NCI-H2029 treated with DMSO at 0.1 percent for 48 hours (cell line): ENCODE data around the gene USP47.

Experiments
- DNase-seq: peaks from one replicate; lab custom pipeline; 2025; lab: John Stamatoyannopoulos, UW

Gene USP47

DNA sequence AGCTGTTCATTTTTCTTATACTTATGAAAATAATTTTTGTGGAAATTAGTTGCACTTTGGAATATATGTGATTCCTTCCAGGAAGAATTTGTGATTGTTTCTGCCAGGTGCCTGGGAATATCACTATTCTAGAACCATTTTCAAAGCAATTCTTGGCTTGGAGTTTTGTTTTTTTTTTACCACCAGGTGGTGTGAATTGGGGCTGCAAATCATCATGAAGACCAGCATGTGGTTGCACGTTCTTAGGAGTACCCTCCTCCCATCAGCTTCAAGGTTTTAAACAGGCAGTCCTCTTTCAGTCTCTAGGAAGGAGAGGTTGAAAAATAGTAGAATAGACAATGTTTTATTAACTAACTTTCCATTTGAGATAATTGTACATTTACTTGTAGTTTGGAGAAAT is 25.9 kb downstream of the USP47 start:
- no peak for DNase-seq

GRCh38 chr11:11871991-11872401 is 30.2 kb downstream of the USP47 start:
- DNase-seq: no peak

DNA sequence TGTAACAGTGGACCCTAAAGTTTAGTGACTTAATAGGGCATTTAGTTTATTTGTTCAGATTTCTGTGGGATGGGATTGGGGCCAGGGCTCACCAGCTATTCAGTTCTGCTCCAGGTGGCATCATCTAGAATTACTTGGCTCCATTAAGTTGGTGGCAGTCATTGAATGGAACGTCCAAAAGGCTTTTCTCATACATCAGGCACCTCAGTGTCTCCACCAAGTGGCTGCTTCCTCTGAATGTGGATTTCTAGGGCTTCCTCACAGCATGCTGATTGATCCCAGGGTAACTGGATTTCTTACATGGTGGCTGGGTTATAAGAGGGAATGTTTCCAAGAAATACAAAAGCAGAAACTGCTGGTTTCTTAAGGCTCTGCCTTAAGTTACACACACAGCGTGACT is 34.7 kb downstream of the USP47 start:
- DNase-seq: peak; percentile 43

DNA sequence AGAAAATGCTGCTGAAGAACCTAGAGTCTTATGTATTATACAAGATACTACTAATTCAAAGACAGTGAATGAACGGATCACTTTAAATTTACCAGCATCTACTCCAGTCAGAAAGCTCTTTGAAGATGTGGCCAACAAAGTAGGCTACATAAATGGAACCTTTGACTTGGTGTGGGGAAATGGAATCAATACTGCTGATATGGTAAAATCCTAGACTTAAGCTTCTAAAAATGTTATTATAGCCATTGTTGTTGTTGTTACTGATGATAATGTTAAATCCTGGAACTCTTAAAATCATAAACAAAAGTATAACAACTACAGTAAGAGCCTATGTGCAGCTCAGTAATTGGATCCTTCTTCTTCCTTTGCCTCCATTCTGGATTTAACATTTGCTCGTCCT is 38.4 kb downstream of the USP47 start:
- no peak for DNase-seq

DNA sequence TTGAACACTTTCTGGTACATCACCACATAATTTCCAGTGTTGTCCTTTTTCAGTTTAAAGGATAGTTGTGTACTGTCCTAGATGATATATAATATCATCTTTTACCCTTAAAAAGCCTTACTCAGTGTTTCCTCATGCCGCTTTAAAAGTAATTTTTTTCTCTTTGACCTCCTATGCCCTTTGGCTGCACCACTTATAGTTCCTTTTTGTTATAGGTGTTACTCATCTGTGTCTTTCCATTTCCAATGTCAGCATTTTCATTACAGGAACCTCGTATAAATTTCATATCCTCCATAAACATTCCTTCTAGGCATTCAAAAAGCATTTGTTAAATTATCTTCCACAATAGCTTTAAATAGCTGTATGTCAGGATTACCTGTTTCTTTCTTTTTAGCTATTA is 40.8 kb downstream of the USP47 start:
- no peak for DNase-seq

GRCh38 chr11:11884351-11884750 is 42.6 kb downstream of the USP47 start:
- DNase-seq: no peak

GRCh38 chr11:11884774-11885481 is 43.2 kb downstream of the USP47 start:
- no peak for DNase-seq

DNA sequence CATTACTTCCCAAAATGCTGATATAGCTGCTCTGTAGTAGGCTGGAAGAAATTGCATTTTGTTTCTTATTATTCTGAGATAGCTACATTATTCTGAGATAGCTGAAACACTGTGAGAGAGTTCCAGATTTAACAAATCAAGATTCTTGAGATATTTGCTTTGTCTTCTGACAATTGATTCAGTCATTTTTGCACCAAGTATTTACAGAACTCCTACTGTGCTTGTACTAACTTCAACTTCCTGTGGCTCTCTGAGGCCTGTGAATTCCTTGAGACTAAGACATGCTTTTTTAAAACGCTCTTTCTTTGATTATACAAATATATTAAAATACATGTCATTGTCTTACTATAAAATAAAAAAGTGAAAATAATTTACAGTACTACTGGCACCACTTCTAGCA is 52.7 kb downstream of the USP47 start:
- DNase-seq: no peak

DNA sequence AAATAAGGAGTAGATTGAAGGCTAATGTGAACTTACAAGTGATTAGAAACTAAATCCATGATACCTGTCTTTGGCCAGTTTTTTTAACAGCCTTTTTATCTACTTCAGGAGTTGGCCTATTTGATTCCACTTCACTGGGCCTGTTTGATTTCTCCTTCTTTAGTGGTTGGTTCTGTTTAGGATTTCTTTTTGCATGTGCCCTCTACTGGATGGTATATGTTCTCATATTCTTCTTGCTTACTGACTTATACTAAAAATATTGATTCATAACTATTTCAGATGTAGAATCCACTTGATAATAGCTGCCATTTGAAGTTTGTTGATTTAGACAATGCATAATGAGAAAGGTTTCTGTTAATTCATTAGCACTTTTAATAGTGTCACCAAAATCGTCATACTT is 53.9 kb downstream of the USP47 start:
- no peak for DNase-seq

DNA sequence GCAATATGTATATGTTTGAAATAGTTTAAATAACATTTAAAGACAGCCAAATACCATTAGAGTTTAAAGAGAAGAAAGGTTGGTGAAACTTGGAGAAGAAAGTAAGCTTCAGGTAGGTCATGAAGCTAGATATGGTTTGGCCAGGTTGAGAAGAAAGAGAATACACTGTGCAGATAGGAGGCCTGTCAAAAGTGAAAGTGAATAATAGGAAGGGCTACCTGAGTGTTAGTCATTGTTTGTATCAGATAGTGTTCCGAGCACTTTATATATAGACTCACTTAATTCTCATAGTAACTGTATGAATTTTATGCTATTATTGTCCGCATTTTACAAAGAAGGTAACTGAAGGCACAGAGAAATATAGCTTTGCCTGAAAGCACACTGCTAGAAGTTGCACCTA is 56.9 kb downstream of the USP47 start:
- DNase-seq: no peak

DNA sequence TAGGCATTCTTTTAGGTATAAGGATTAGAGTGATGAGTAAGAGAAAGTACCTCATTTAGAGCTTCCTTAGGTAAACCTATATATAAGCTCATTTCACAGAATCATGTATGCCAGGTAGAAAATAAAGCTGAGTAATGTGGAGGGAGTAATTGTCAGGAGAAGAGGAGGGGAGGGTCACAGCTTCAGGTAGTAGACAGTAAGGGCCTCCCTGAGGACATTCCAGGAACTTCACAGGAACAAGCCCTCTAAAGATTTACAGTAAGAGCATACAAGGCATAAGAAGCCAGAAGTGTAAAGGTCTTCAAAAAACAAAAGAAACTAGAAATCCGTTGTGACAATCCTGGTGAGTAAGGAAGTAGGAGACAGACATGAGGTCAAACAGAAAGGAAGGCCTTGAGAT is 57.6 kb downstream of the USP47 start:
- no peak for DNase-seq

DNA sequence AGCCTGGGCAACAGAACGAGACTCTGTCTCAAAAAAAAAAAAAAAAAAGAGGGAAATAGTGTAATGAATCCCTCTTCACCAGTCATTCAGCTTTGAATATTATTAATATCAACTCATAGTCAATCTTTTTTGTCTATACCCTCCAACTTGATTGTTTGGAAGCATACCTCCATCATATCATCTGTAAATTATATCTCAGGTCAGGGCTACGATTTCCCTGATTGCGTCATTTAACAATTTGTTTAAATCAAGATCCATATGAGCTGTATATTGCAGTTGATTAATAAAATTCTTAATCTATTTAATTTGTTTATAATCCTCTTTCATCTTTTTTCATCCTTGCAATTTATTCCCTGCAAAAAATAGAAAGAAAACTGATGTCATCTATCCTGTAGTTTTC is 60.2 kb downstream of the USP47 start:
- DNase-seq: no peak

- no peak for DNase-seq
These were observed 68.0 kb downstream of the USP47 start for GRCh38 chr11:11909727-11910126.

GRCh38 chr11:11910541-11910940 is 68.8 kb downstream of the USP47 start:
- DNase-seq: no peak

- no peak for DNase-seq
These were observed 71.6 kb downstream of the USP47 start for GRCh38 chr11:11913395-11913794.

GRCh38 chr11:11915625-11916024 is 73.9 kb downstream of the USP47 start:
- DNase-seq: no peak

DNA sequence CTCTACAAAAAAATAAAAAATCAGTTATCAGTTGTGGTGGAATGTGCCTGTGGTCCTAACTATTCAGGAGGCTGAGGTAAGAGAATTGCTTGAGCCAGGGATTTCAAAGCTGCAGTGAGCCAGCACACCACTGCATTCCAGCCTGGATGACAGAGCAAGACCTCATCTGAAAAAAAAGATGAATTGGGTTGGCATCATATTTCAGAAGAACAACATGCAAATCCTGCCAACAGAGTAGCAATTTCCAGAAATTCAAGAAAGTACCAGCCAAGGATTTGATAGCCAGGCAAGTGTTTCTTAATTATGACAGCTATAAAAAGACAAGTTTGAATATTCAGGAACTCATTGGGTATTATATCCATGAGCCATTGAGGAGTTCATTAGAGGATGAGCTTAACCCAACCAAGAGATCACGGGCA is 75.2 kb downstream of the USP47 start:
- DNase-seq: no peak

- DNase-seq: no peak
These were observed 82.1 kb downstream of the USP47 start for GRCh38 chr11:11923828-11924227.

DNA sequence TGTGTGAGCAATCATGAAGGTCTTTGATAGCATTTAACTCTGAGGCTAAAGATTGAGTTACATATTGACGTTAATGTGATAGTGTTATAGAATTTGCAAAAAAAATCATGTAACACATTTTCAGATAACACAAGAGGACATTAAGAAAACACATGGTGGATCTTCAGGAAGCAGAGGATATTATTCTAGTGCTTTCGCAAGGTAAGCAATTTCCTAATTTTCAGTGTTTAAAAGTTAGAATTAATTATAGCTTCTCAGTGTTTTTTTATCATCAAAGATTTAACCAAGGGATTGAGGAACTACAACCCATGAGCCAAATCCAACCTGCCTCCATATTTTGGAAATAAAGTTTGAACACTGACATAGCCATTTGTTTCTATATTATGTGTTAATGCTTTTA is 88.1 kb downstream of the USP47 start:
- no peak for DNase-seq

DNA sequence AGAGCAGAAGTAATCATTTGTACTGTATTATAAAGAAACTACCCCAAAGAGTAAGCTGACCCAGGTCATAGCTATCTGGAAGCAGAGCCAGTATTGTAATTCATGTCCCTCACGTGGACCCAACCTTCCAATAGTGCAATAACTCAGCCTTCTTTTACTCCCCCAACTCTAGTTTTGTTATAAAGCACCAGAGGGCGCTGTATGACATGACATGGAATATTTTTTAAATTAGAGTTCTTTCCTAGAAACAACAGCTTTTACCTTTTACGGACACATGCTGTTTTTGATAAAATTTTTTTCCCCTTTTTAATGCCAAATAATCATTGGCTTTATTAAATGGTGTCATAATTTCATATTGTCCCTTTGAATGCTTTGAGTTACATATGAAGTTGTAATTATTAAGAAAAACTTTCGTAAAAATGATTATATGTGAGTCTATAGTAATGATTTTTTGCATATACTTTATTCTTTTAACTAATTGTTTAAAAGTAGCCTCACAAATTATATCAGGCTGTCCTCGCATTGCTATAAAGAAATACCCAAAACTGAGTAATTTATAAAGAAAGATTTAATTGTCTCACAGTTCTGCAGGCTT is 89.8 kb downstream of the USP47 start:
- peak; percentile 11 for DNase-seq

GRCh38 chr11:11935536-11935935 is 93.8 kb downstream of the USP47 start:
- no peak for DNase-seq

DNA sequence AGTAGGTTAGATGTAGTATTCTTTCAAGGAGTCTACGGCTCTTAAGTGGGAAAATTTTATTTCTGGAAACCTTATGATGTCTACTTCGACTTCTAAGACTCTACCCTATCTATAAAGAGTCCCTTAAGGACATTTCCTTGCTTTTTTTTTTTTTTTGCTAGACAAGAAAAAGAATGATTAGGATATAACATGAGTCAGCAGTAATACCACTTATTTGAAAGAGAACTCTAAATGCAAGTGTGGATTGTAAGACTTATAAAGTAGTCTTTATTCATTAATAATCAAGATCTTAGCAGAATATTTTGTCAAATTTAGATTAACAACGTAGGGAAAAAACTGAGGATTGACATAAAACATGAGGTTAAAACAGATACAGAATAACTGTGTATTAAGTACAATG is 95.7 kb downstream of the USP47 start:
- DNase-seq: no peak

DNA sequence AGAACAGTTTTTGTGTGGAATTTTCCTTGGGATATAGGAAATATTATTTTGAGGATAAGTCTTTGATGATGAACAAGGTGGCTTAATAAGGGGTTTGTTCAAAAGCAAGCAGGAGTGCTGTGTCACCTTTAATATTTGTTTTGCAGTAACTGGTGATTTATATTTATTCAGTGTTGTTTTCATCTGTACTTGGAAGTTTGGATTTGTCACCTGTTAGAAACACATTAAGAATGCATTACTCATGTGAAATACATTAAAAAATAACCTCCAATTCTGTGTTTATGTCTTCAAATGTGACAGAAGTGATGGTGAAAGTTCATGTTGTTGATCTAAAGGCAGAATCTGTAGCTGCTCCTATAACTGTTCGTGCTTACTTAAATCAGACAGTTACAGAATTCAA is 96.2 kb downstream of the USP47 start:
- DNase-seq: no peak

DNA sequence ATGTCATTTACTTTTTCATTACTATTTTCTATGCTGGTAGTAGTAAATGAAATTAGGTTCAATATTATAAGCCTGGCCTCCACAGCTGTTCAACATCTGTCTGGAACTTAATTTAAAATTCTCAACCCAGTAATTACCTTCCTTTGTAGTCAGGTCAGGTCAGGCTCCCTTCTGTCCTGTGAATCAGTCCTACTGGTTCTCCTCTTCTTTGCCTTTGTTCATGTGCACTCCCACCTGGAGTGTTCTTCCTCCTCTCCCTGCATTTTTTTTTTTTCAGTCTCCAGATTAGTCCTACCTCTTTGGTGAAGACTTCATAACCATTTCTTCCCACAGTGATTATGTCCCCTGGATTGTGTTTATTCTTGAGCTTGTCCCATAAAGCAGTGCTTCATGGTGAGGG is 98.8 kb downstream of the USP47 start:
- DNase-seq: no peak
